Measurements from ENCODE around the gene TPPP. TPM values are rescaled to one million over a fixed set of nuclear protein-coding genes. Genes with fewer than 3 reads are reported as not detected.
A peak's percentile ranks its signal among the peaks of the same experiment; 100 is the strongest.

The TPPP gene
- total and polyA plus RNA-seq, 2 of the 13 experiments (the other 11 are each of a cell fraction or from before 2014, with no cell fraction given): 0.07 TPM; not detected in 1

- H3K4me3 ChIP-seq (replicated peaks in 1 of 3; ENCODE audit: insufficient read depth in 1 of 3, low read depth in 2 of 3, low read length in 3 of 3): no peak overlapping the region
- no peak overlapping the region for H3K4me2 ChIP-seq (ENCODE audit: low read depth, low read length)
- no peak overlapping the region for H3K27ac ChIP-seq (ENCODE audit: extremely low read length, insufficient read depth, low read length)
- no peak overlapping the region for H3K9ac ChIP-seq (ENCODE audit: insufficient read depth, low read depth, low read length)
- no peak overlapping the region for H2AFZ ChIP-seq (ENCODE audit: low read length)
- 96% methylated on average over 16 of the region's 35 CpGs for WGBS (ENCODE audit: low lambda C conversion rate)
- BruUV-seq (replicated peaks): no TSS peak
- intact Hi-C loops (cut with micrococcal nuclease; ENCODE audit: unreplicated experiment) (no loop called here), in situ Hi-C loops (cut with HindIII; ENCODE audit: extremely low pct_ligation_motif_present, low pct_unique_long_range_greater_than_20kb) (no loop called here)
- FAIRE-seq (no peak), DNase-seq (ENCODE audit: low spot score) (no peak), ATAC-seq (no peak)
- ChIA-PET POLR2A (no interaction called here), CTCF (ENCODE audit: low intra/inter-chr PET ratio, low total read pairs) (no interaction called here)
- no peaks in the 10 kb centered on the region for H3K79me2 ChIP-seq (ENCODE audit: insufficient read depth, low read length)
- H4K20me1 ChIP-seq (ENCODE audit: insufficient read depth, low read length): no peaks in the 10 kb centered on the region
- H3K27me3 ChIP-seq (ENCODE audit: control insufficient read depth in 1 of 2, insufficient read depth in 2 of 2, low read length in 2 of 2): no peaks in the 10 kb centered on the region
- H3K4me1 ChIP-seq (ENCODE audit: insufficient read depth, low read length): no peaks in the 10 kb centered on the region
- TF ChIP-seq TFDP1 (CRISPR knock-in tag; IDR thresholded peaks at IDR 0.05; ENCODE audit: borderline replicate concordance) (no peak), AGO2 (optimal IDR thresholded peaks at IDR 0.05; ENCODE audit: low read depth, low read length) (peak; percentile 18)
- no peaks in the 10 kb centered on the region for H3K9me3 ChIP-seq (ENCODE audit: low read length)
- H3K36me3 ChIP-seq (replicated peaks in 1 of 2; ENCODE audit: control insufficient read depth in 1 of 2, insufficient read depth in 2 of 2, low read length in 2 of 2): peaks cover 16 to 62% of the 10 kb centered on the region in 2 experiments
These were observed 52.5 kb downstream of the TPPP start for GRCh38 chr5:640461-641330.

GRCh38 chr5:639584-640213 lies 53.5 kb downstream of the TPPP start:
- 96% methylated on average over 11 of the region's 20 CpGs for WGBS (ENCODE audit: low lambda C conversion rate)
- CTCF ChIA-PET (ENCODE audit: low intra/inter-chr PET ratio, low total read pairs): no interaction called here

More at GRCh38 chr5:639584-640213, 53.5 kb downstream of the TPPP start:
- H2AFZ ChIP-seq (ENCODE audit: low read length): no peak overlapping the region
- no TSS peak for BruUV-seq (replicated peaks)
- no peaks in the 10 kb centered on the region for H3K9me3 ChIP-seq (ENCODE audit: low read length)
- no peaks in the 10 kb centered on the region for H3K79me2 ChIP-seq (ENCODE audit: insufficient read depth, low read length)
- no peak overlapping the region for H3K4me3 ChIP-seq (replicated peaks in 1 of 3; ENCODE audit: insufficient read depth in 1 of 3, low read depth in 2 of 3, low read length in 3 of 3)
- no peak for TF ChIP-seq ZNF34 (CRISPR knock-in tag; IDR thresholded peaks at IDR 0.05; ENCODE audit: borderline replicate concordance)
- no peak for TF ChIP-seq REST (IDR thresholded peaks at IDR 0.05; ENCODE audit: borderline replicate concordance in 1 of 2, low read depth in 1 of 2, low read length in 2 of 2)
- no peak for TF ChIP-seq ZNF558 (CRISPR knock-in tag; IDR thresholded peaks at IDR 0.05; ENCODE audit: borderline replicate concordance)
- no peak for TF ChIP-seq AHR (CRISPR knock-in tag; IDR thresholded peaks at IDR 0.05)
- no peak for TF ChIP-seq ARNTL (CRISPR knock-in tag; IDR thresholded peaks at IDR 0.05)
- TF ChIP-seq RFX3 (CRISPR knock-in tag; IDR thresholded peaks at IDR 0.05): no peak
- TF ChIP-seq ZNF614 (CRISPR knock-in tag; IDR thresholded peaks at IDR 0.05; ENCODE audit: borderline replicate concordance): no peak
- TF ChIP-seq ZFP36L1 (CRISPR knock-in tag; IDR thresholded peaks at IDR 0.05): no peak
- no peak for TF ChIP-seq THAP11 (CRISPR knock-in tag; IDR thresholded peaks at IDR 0.05)
- TF ChIP-seq NFYB (CRISPR knock-in tag; IDR thresholded peaks at IDR 0.05): no peak
- no peaks in the 10 kb centered on the region for H4K20me1 ChIP-seq (ENCODE audit: insufficient read depth, low read length)
- H3K4me1 ChIP-seq (ENCODE audit: insufficient read depth, low read length): no peaks in the 10 kb centered on the region
- in situ Hi-C loops (cut with HindIII; ENCODE audit: extremely low pct_ligation_motif_present, low pct_unique_long_range_greater_than_20kb) (no loop called here), intact Hi-C loops (cut with micrococcal nuclease; ENCODE audit: unreplicated experiment) (no loop called here)
- H3K4me2 ChIP-seq (ENCODE audit: low read depth, low read length): no peak overlapping the region
- H3K27me3 ChIP-seq (ENCODE audit: control insufficient read depth in 1 of 2, insufficient read depth in 2 of 2, low read length in 2 of 2): no peaks in the 10 kb centered on the region
- H3K9ac ChIP-seq (ENCODE audit: insufficient read depth, low read depth, low read length): no peak overlapping the region
- POLR2A ChIA-PET: no interaction called here
- no peak for DNase-seq (ENCODE audit: low spot score)
- peaks cover 20 to 63% of the 10 kb centered on the region in 2 experiments for H3K36me3 ChIP-seq (replicated peaks in 1 of 2; ENCODE audit: control insufficient read depth in 1 of 2, insufficient read depth in 2 of 2, low read length in 2 of 2)
- no peak for FAIRE-seq
- no peak overlapping the region for H3K27ac ChIP-seq (ENCODE audit: extremely low read length, insufficient read depth, low read length)
- no peak for ATAC-seq

Measured in HepG2 (cell line).